ENCODE data around the gene CFAP46. TPM values are rescaled to one million over a fixed set of nuclear protein-coding genes. Genes with fewer than 3 reads are reported as not detected.

Gene CFAP46
- total RNA-seq, 1 experiment from 2014 or later = 1.6 TPM

- no peaks in the 10 kb centered on the region for H3K9me3 ChIP-seq (ENCODE audit: control insufficient read depth, insufficient read depth, low read depth, low read length)
- POLR2A ChIA-PET = no interaction called here
- no peak overlapping the region for H3K4me3 ChIP-seq (ENCODE audit: low read depth in 2 of 2, low read length in 2 of 2)
- H3K27me3 ChIP-seq (ENCODE audit: control insufficient read depth, insufficient read depth, low read length) = peaks cover 10% of the 10 kb centered on the region
- BruUV-seq (replicated peaks) = no TSS peak
- in situ Hi-C loops (cut with HindIII; ENCODE audit: low pct_unique_long_range_greater_than_20kb, low sequenced_read_pairs) = no loop called here
- intact Hi-C loops (cut with micrococcal nuclease; ENCODE audit: unreplicated experiment) = loop anchor here (2.0 kb wide), 1 partner anchor 50 kb away; no protein-coding TSS in a partner anchor
- no peaks in the 10 kb centered on the region for H3K4me1 ChIP-seq (ENCODE audit: control insufficient read depth, insufficient read depth, low read length)
- CTCF ChIA-PET = interaction anchor here (0.6 to 1.1 kb wide), 2 partner anchors 10 to 232 kb away, joined by 6 to 7 read pairs; no protein-coding TSS in a partner anchor
- DNase-seq (ENCODE audit: low read depth, low spot score) (no peak), ATAC-seq (peak; percentile 87)
- no peak overlapping the region for H3K27ac ChIP-seq (ENCODE audit: low read length)
- TF ChIP-seq SIN3A (IDR thresholded peaks at IDR 0.05; ENCODE audit: borderline replicate concordance, insufficient read depth, low read depth, low read length) (no peak), CTCF (IDR thresholded peaks at IDR 0.05) (peak; percentile 35)
- H3K36me3 ChIP-seq (ENCODE audit: control insufficient read depth, insufficient read depth, low read length) = no peaks in the 10 kb centered on the region
These were observed 55.9 kb downstream of the CFAP46 start for GRCh38 chr10:132886211-132887099.

GRCh38 chr10:132885451-132886210 is 56.7 kb downstream of the CFAP46 start:
- H3K9me3 ChIP-seq (ENCODE audit: control insufficient read depth, insufficient read depth, low read depth, low read length) = no peaks in the 10 kb centered on the region
- H3K4me1 ChIP-seq (ENCODE audit: control insufficient read depth, insufficient read depth, low read length) = no peaks in the 10 kb centered on the region
- intact Hi-C loops (cut with micrococcal nuclease; ENCODE audit: unreplicated experiment) (loop anchor here (2.0 kb wide), 1 partner anchor 49 kb away; no protein-coding TSS in a partner anchor), in situ Hi-C loops (cut with HindIII; ENCODE audit: low pct_unique_long_range_greater_than_20kb, low sequenced_read_pairs) (no loop called here)
- TF ChIP-seq TCF7L2 (IDR thresholded peaks at IDR 0.05; ENCODE audit: low read depth, low read length) (no peak), POLR2AphosphoS5 (IDR thresholded peaks at IDR 0.05; ENCODE audit: low read depth, low read length) (no peak)
- ChIA-PET POLR2A (no interaction called here), CTCF (interaction anchor here (1.1 kb wide), 1 partner anchor 231 kb away, joined by 6 read pairs; no protein-coding TSS in a partner anchor)
- H3K4me3 ChIP-seq (ENCODE audit: low read depth in 2 of 2, low read length in 2 of 2) = no peak overlapping the region
- no peaks in the 10 kb centered on the region for H3K36me3 ChIP-seq (ENCODE audit: control insufficient read depth, insufficient read depth, low read length)
- no TSS peak for BruUV-seq (replicated peaks)
- ATAC-seq (peak; percentile 26), DNase-seq (ENCODE audit: low read depth, low spot score) (no peak)
- H3K27ac ChIP-seq (ENCODE audit: low read length) = no peak overlapping the region
- peaks cover 10% of the 10 kb centered on the region for H3K27me3 ChIP-seq (ENCODE audit: control insufficient read depth, insufficient read depth, low read length)

GRCh38 chr10:132884691-132885271 is 57.6 kb downstream of the CFAP46 start:
- no peak for TF ChIP-seq REST (IDR thresholded peaks at IDR 0.05; ENCODE audit: insufficient read depth in 1 of 2, low read depth in 2 of 2, low read length in 1 of 2)
- TF ChIP-seq TCF7L2 (IDR thresholded peaks at IDR 0.05; ENCODE audit: low read depth, low read length) = no peak
- TF ChIP-seq CTCF (IDR thresholded peaks at IDR 0.05) = no peak
- no peak for TF ChIP-seq SIN3A (IDR thresholded peaks at IDR 0.05; ENCODE audit: borderline replicate concordance, insufficient read depth, low read depth, low read length)
- no peak for TF ChIP-seq POLR2AphosphoS5 (IDR thresholded peaks at IDR 0.05; ENCODE audit: low read depth, low read length)
- POLR2A ChIA-PET = no interaction called here
- CTCF ChIA-PET = interaction anchor here (0.6 kb wide), 1 partner anchor 463 kb away, joined by 3 read pairs; no protein-coding TSS in a partner anchor

More at GRCh38 chr10:132884691-132885271, 57.6 kb downstream of the CFAP46 start:
- no peak overlapping the region for H3K4me3 ChIP-seq (ENCODE audit: low read depth in 2 of 2, low read length in 2 of 2)
- in situ Hi-C loops (cut with HindIII; ENCODE audit: low pct_unique_long_range_greater_than_20kb, low sequenced_read_pairs) (no loop called here), intact Hi-C loops (cut with micrococcal nuclease; ENCODE audit: unreplicated experiment) (no loop called here)
- DNase-seq (ENCODE audit: low read depth, low spot score) = no peak
- BruUV-seq (replicated peaks) = no TSS peak
- no peak overlapping the region for H3K27ac ChIP-seq (ENCODE audit: low read length)
- no peaks in the 10 kb centered on the region for H3K9me3 ChIP-seq (ENCODE audit: control insufficient read depth, insufficient read depth, low read depth, low read length)
- H3K27me3 ChIP-seq (ENCODE audit: control insufficient read depth, insufficient read depth, low read length) = peaks cover 10% of the 10 kb centered on the region
- H3K4me1 ChIP-seq (ENCODE audit: control insufficient read depth, insufficient read depth, low read length) = no peaks in the 10 kb centered on the region
- H3K36me3 ChIP-seq (ENCODE audit: control insufficient read depth, insufficient read depth, low read length) = no peaks in the 10 kb centered on the region
- no peak for ATAC-seq

All from Panc1 (cell line).